Measurements from ENCODE around the gene OTOP3. TPM values are rescaled to one million over a fixed set of nuclear protein-coding genes. Genes with fewer than 3 reads are reported as not detected.

OTOP3 gene
- polyA plus RNA-seq, 1 donor (not counting 4 experiments of a cell fraction or from before 2014, with no cell fraction given), result 0.03 TPM

DNA sequence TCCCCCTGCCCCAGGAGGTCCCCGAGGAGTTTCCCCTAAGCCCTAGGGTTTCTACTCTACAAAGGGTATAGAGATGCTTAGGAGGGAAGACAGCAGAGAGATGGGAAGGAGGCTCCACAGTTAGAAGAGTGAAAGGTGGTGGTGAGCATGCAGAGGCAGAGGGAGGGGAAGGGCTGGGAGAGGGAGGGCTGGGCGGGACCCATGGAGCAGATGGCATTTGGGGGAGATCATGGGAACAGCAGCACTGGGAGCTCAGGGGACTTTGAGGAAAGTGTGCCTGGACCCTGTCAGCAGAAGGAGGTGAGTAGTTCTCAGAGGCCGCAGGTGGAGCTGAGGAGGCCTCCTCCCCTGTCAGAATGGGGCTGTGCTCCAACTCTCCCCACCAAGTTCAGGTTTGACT is 650 bp upstream of the OTOP3 start:
- H3K9ac ChIP-seq (ENCODE audit: control insufficient read depth, extremely low read depth, insufficient read depth, low read length), result no peak overlapping the region
- H3K9me3 ChIP-seq (ENCODE audit: control insufficient read depth, low read depth, low read length), result no peaks in the 10 kb centered on the region
- no peak for TF ChIP-seq EZH2 (IDR thresholded peaks at IDR 0.05; ENCODE audit: low read length)
- TF ChIP-seq, protein P1, sequence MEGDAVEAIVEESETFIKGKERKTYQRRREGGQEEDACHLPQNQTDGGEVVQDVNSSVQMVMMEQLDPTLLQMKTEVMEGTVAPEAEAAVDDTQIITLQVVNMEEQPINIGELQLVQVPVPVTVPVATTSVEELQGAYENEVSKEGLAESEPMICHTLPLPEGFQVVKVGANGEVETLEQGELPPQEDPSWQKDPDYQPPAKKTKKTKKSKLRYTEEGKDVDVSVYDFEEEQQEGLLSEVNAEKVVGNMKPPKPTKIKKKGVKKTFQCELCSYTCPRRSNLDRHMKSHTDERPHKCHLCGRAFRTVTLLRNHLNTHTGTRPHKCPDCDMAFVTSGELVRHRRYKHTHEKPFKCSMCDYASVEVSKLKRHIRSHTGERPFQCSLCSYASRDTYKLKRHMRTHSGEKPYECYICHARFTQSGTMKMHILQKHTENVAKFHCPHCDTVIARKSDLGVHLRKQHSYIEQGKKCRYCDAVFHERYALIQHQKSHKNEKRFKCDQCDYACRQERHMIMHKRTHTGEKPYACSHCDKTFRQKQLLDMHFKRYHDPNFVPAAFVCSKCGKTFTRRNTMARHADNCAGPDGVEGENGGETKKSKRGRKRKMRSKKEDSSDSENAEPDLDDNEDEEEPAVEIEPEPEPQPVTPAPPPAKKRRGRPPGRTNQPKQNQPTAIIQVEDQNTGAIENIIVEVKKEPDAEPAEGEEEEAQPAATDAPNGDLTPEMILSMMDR (optimal IDR thresholded peaks at IDR 0.05 in 1 of 3, IDR thresholded peaks at IDR 0.05 in 1 of 3, conservative IDR thresholded peaks at IDR 0.05 in 1 of 3; ENCODE audit: extremely low read depth in 1 of 3, insufficient read depth in 2 of 3, low read length in 3 of 3), result no peak
- DNase-seq (ENCODE audit: low read depth, low spot score) (no peak), FAIRE-seq (no peak)
- no peaks in the 10 kb centered on the region for H3K9me1 ChIP-seq (ENCODE audit: control insufficient read depth, extremely low read depth, insufficient read depth, low read length)
- peaks cover 48% of the 10 kb centered on the region for H3K27me3 ChIP-seq (ENCODE audit: control insufficient read depth, extremely low read depth, insufficient read depth, low read length)
- H4K20me1 ChIP-seq (ENCODE audit: control insufficient read depth, extremely low read depth, insufficient read depth, low read length), result no peaks in the 10 kb centered on the region
- dilution Hi-C loops (cut with MboI; ENCODE audit: extremely low pct_ligation_motif_present, low sequenced_read_pairs), result no loop called here
- H3K79me2 ChIP-seq (ENCODE audit: control insufficient read depth, insufficient read depth, low read length), result no peaks in the 10 kb centered on the region
- no peaks in the 10 kb centered on the region for H3K4me1 ChIP-seq (ENCODE audit: control insufficient read depth, extremely low read depth, insufficient read depth, low read length)
- H3K4me2 ChIP-seq (ENCODE audit: control insufficient read depth, extremely low read depth, insufficient read depth, low read depth, low read length), result no peak overlapping the region
- no peaks in the 10 kb centered on the region for H3K36me3 ChIP-seq (ENCODE audit: control insufficient read depth in 2 of 2, extremely low read depth in 1 of 2, insufficient read depth in 2 of 2, low read length in 2 of 2)
- no peak overlapping the region for H3K4me3 ChIP-seq (ENCODE audit: control insufficient read depth in 2 of 3, extremely low read depth in 1 of 3, insufficient read depth in 2 of 3, low read depth in 1 of 3, low read length in 3 of 3)
- no peak overlapping the region for H3K27ac ChIP-seq (ENCODE audit: control insufficient read depth, insufficient read depth, low read length)
- H2AFZ ChIP-seq (ENCODE audit: control insufficient read depth, low read length), result no peak overlapping the region

DNA sequence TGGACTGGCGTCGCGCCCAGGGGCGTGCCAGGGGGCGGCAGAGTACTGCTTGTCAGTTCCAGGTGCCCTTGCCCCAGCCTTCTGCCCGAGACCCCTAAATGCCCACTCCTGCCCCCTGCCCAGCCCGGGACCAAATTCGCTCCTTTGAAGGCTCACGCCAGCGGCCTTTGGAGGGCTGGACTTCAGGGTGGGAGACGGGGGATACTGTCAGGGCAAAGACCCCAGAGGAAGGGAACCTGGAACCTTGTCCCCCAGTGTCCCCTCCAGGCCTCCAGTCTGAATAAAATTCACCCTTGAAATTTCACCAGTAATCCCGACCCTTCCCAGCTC is 737 bp downstream of the OTOP3 start:
- FAIRE-seq (no peak), DNase-seq (ENCODE audit: low read depth, low spot score) (no peak)
- peaks cover 48% of the 10 kb centered on the region for H3K27me3 ChIP-seq (ENCODE audit: control insufficient read depth, extremely low read depth, insufficient read depth, low read length)
- TF ChIP-seq, protein P1 (optimal IDR thresholded peaks at IDR 0.05 in 1 of 3, IDR thresholded peaks at IDR 0.05 in 1 of 3, conservative IDR thresholded peaks at IDR 0.05 in 1 of 3; ENCODE audit: extremely low read depth in 1 of 3, insufficient read depth in 2 of 3, low read length in 3 of 3), result no peak
- TF ChIP-seq EZH2 (IDR thresholded peaks at IDR 0.05; ENCODE audit: low read length), result peak; percentile 50
- dilution Hi-C loops (cut with MboI; ENCODE audit: extremely low pct_ligation_motif_present, low sequenced_read_pairs), result no loop called here
- H3K4me1 ChIP-seq (ENCODE audit: control insufficient read depth, extremely low read depth, insufficient read depth, low read length), result no peaks in the 10 kb centered on the region
- H3K27ac ChIP-seq (ENCODE audit: control insufficient read depth, insufficient read depth, low read length), result no peak overlapping the region
- H3K9ac ChIP-seq (ENCODE audit: control insufficient read depth, extremely low read depth, insufficient read depth, low read length), result no peak overlapping the region
- H3K36me3 ChIP-seq (ENCODE audit: control insufficient read depth in 2 of 2, extremely low read depth in 1 of 2, insufficient read depth in 2 of 2, low read length in 2 of 2), result no peaks in the 10 kb centered on the region
- no peaks in the 10 kb centered on the region for H3K9me1 ChIP-seq (ENCODE audit: control insufficient read depth, extremely low read depth, insufficient read depth, low read length)
- no peaks in the 10 kb centered on the region for H4K20me1 ChIP-seq (ENCODE audit: control insufficient read depth, extremely low read depth, insufficient read depth, low read length)
- no peak overlapping the region for H3K4me3 ChIP-seq (ENCODE audit: control insufficient read depth in 2 of 3, extremely low read depth in 1 of 3, insufficient read depth in 2 of 3, low read depth in 1 of 3, low read length in 3 of 3)
- H3K4me2 ChIP-seq (ENCODE audit: control insufficient read depth, extremely low read depth, insufficient read depth, low read depth, low read length), result no peak overlapping the region
- no peaks in the 10 kb centered on the region for H3K79me2 ChIP-seq (ENCODE audit: control insufficient read depth, insufficient read depth, low read length)
- H2AFZ ChIP-seq (ENCODE audit: control insufficient read depth, low read length), result no peak overlapping the region
- H3K9me3 ChIP-seq (ENCODE audit: control insufficient read depth, low read depth, low read length), result no peaks in the 10 kb centered on the region
